WI38 (cell line): ENCODE measurements around the gene PRKAB1.
A peak's percentile ranks its signal among the peaks of the same experiment; 100 is the strongest.

Source experiments
- H3K4me3 ChIP-seq: 2 replicates; pipeline ENCODE4 v1.5.1; 2011; ENCODE audit warnings: low read depth, mild to moderate bottlenecking, control low read depth, low read length
- CTCF ChIP-seq: IDR thresholded peaks from 2 replicates; pipeline ENCODE4 v1.5.1; 2012; ENCODE audit warnings: low read depth, mild to moderate bottlenecking, control low read depth, low read length

PRKAB1 gene

GRCh38 chr12:119665164-119665929, 2.6 kb upstream of the PRKAB1 start:
- TF ChIP-seq CTCF = no peak
- H3K4me3 ChIP-seq = no peak overlapping the region

- H3K4me3 ChIP-seq = no peak overlapping the region
- no peak for TF ChIP-seq CTCF
Measured at GRCh38 chr12:119666226-119666795, 1.6 kb upstream of the PRKAB1 start.

- peak overlapping the region; percentile 99 for H3K4me3 ChIP-seq
- TF ChIP-seq CTCF = no peak
Measured at GRCh38 chr12:119666900-119667576, 895 bp upstream of the PRKAB1 start.

GRCh38 chr12:119668324-119668841, 450 bp downstream of the PRKAB1 start:
- no peak for TF ChIP-seq CTCF
- H3K4me3 ChIP-seq = peak overlapping the region; percentile 99

- no peak overlapping the region for H3K4me3 ChIP-seq
Measured at GRCh38 chr12:119669744-119670472, 2.0 kb downstream of the PRKAB1 start.

GRCh38 chr12:119671070-119671469, 3.1 kb downstream of the PRKAB1 start:
- no peak overlapping the region for H3K4me3 ChIP-seq
- TF ChIP-seq CTCF = no peak

More at GRCh38 chr12:119669744-119670472, 2.0 kb downstream of the PRKAB1 start:
- no peak for TF ChIP-seq CTCF
